Adrenal gland (tissue), 5 donors: Measurements from ENCODE around the gene CSNK1G3.

ENCODE experiments used
- CTCF ChIP-seq, 6 experiments: fragments of 450-650 bp in 4 of 6; fragments of 200-600 bp in 2 of 6; sonication (generic) in 1 of 6; IDR thresholded peaks; 1 replicate in 5 of 6; 2 replicates in 1 of 6; pipeline versions ENCODE4 v1.5.1 to v1.8.0; 2016 to 2021; ENCODE audit warnings: antibody characterized with exemption in 6 of 6, mild to moderate bottlenecking in 2 of 6, moderate library complexity in 1 of 6
- POLR2A ChIP-seq, 2 donors: fragments of 450-650 bp; IDR thresholded peaks; one replicate each; pipeline ENCODE4 v1.6.1; 2017; ENCODE audit warnings: antibody characterized with exemption in 2 of 2, mild to moderate bottlenecking in 2 of 2, moderate library complexity in 1 of 2
- donor health status: DM: no; HTN: no; CAD: no.

DNA sequence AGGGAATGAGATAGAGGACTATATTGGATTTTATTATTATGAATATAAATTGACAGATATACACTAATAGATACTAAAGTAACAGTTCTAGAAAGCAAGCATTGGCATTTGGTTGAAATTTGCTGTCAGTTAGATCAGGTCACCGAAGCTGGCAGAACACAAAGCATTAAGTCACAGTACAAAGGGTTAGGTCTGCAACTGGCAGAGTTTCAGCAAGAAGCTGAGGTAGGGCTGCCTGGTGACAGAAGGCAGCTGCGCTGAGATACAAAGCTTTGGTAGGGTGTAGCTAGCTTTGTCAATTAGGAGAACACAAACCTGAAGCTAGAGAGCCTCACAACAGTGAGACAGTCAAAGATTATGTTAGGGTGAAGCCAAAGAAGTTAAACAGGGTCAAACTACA is 6.3 kb upstream of the CSNK1G3 start:
- no peak for TF ChIP-seq CTCF (IDR thresholded peaks at IDR 0.05)
- TF ChIP-seq POLR2A (IDR thresholded peaks at IDR 0.05) = no peak
